Calu3 (cell line): ENCODE measurements around the gene SMAD7. TPM values are rescaled to one million over a fixed set of nuclear protein-coding genes. Genes with fewer than 3 reads are reported as not detected.

ENCODE experiments used
- BruUV-seq: library from RNA; stranded (reverse); fragments of 400-500 nt; replicated peaks from 2 replicates; lab custom pipeline; 2021; lab: Mats Ljungman, UMichigan
- CTCF ChIA-PET: fragments of 300-600 bp; sonication (Branson Sonifier 250); formaldehyde crosslinking; loops from one replicate; lab custom pipeline; 2022; ENCODE audit warnings: antibody characterized with exemption; lab: Charles Lee
- DNase-seq: peaks from one replicate; pipeline ENCODE4 v3.0.0; 2022
- H3K27ac Mint-ChIP-seq: one replicate; pipeline ENCODE4 v1.8.0; 2022; ENCODE audit warnings: mixed read lengths; ENCODE audit not compliant: unreplicated experiment
- H3K27me3 Mint-ChIP-seq: one replicate; pipeline ENCODE4 v1.8.0; 2022; ENCODE audit warnings: mixed read lengths; ENCODE audit not compliant: unreplicated experiment
- H3K36me3 Mint-ChIP-seq: one replicate; pipeline ENCODE4 v1.8.0; 2022; ENCODE audit warnings: mild to moderate bottlenecking, moderate library complexity, mixed read lengths; ENCODE audit not compliant: insufficient read depth, unreplicated experiment
- H3K4me1 Mint-ChIP-seq: one replicate; pipeline ENCODE4 v1.8.0; 2022; ENCODE audit warnings: mild to moderate bottlenecking, low read depth, mixed read lengths; ENCODE audit not compliant: unreplicated experiment
- H3K4me3 Mint-ChIP-seq: one replicate; pipeline ENCODE4 v1.8.0; 2022; ENCODE audit warnings: mild to moderate bottlenecking, low read depth, moderate library complexity, mixed read lengths; ENCODE audit not compliant: unreplicated experiment
- H3K9me3 Mint-ChIP-seq: one replicate; pipeline ENCODE4 v1.8.0; 2022; ENCODE audit warnings: low read depth, mixed read lengths; ENCODE audit not compliant: unreplicated experiment
- CTCF ChIP-seq: fragments of 200-600 bp; IDR thresholded peaks from one replicate; pipeline ENCODE4 v1.8.0; 2022; ENCODE audit warnings: antibody characterized with exemption; ENCODE audit not compliant: unreplicated experiment
- intact Hi-C: fragments of 100-400 bp; cut with micrococcal nuclease; formaldehyde crosslinking; loops from one replicate; pipeline ENCODE4 v1.10.0; 2022; ENCODE audit not compliant: unreplicated experiment
- total RNA-seq: library from RNA; stranded (reverse); gene quantifications from 2 replicates; pipeline ENCODE4 v1.2.3, GENCODE V29; 2022

The SMAD7 gene
- total RNA-seq, 1 experiment from 2014 or later: 13.7 TPM

DNA sequence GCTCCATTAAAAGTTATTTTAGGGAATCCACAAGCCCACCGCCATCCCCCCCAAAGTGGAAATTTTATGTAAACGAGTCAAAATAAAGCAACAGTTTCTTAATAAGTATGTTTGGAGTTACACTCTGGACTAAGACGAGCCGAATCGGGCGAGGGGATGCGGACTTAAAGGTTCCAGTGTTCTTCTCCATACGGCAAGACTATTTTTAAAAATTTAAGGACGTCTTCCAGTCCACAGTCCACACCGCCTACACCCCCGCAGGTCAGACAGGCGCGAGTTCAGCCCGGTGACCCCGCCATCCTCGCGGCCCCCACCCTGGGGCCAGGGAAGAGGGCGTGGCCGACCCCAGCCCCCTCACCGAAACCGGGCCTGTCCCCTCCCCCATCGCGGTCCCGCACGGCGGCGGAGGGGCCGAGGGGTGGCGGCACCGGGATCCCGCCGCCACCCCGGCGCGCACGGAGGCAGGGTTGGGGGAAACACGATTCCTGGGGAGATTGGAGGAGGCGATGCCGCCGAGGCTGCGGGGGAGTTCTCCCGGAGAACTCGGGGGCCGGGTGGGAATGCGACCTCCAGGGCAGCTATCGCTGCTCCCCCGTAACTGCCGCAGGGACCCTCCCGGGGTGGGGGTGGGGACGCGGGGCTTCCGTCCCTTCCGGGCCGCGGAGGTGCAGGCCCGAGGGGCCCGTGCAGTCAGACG is 24.5 kb upstream of the SMAD7 start:
- CTCF ChIA-PET: no interaction called here
- Mint-ChIP-seq H3K9me3 (no peaks in the 10 kb centered on the region), H3K27ac (peak overlapping the region; percentile 50), H3K27me3 (no peaks in the 10 kb centered on the region), H3K4me1 (peaks cover 37% of the 10 kb centered on the region), H3K4me3 (peak overlapping the region; percentile 68), H3K36me3 (peaks cover 22% of the 10 kb centered on the region)
- no TSS peak for BruUV-seq
- TF ChIP-seq CTCF: no peak
- no peak for DNase-seq
- intact Hi-C loops: no loop called here

GRCh38 chr18:48974304-48975119 is 23.7 kb upstream of the SMAD7 start:
- intact Hi-C loops: no loop called here
- Mint-ChIP-seq H3K4me3 (peak overlapping the region; percentile 68), H3K36me3 (peaks cover 22% of the 10 kb centered on the region), H3K4me1 (peaks cover 29% of the 10 kb centered on the region), H3K27ac (peak overlapping the region; percentile 50), H3K9me3 (no peaks in the 10 kb centered on the region), H3K27me3 (no peaks in the 10 kb centered on the region)
- no peak for DNase-seq
- TF ChIP-seq CTCF: no peak
- CTCF ChIA-PET: no interaction called here
- no TSS peak for BruUV-seq

DNA sequence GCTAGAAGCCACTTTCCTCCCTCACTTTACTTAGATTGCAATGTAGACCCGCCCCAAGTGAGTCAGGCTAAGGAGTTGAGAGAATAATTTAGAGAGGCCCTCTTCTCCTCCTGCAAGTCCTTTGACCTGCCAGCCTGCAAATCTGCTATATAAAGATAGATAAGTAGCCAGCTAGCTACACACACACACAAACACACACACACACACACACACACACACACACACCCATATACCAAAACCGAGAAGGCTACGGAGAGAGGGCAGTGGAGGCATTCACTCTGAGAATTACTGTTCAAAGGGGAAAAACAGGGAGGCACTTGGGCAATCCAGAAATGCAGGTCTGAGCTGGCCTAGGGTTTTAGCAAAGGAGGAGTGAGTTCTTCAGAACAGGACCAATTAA is 23.0 kb upstream of the SMAD7 start:
- TF ChIP-seq CTCF: no peak
- DNase-seq: no peak
- intact Hi-C loops: no loop called here
- no peaks in the 10 kb centered on the region for H3K9me3 Mint-ChIP-seq
- no peaks in the 10 kb centered on the region for H3K27me3 Mint-ChIP-seq
- H3K36me3 Mint-ChIP-seq: peaks cover 22% of the 10 kb centered on the region
- peak overlapping the region; percentile 68 for H3K4me3 Mint-ChIP-seq
- peaks cover 23% of the 10 kb centered on the region for H3K4me1 Mint-ChIP-seq
- no peak overlapping the region for H3K27ac Mint-ChIP-seq
- BruUV-seq: no TSS peak
- CTCF ChIA-PET: no interaction called here

DNA sequence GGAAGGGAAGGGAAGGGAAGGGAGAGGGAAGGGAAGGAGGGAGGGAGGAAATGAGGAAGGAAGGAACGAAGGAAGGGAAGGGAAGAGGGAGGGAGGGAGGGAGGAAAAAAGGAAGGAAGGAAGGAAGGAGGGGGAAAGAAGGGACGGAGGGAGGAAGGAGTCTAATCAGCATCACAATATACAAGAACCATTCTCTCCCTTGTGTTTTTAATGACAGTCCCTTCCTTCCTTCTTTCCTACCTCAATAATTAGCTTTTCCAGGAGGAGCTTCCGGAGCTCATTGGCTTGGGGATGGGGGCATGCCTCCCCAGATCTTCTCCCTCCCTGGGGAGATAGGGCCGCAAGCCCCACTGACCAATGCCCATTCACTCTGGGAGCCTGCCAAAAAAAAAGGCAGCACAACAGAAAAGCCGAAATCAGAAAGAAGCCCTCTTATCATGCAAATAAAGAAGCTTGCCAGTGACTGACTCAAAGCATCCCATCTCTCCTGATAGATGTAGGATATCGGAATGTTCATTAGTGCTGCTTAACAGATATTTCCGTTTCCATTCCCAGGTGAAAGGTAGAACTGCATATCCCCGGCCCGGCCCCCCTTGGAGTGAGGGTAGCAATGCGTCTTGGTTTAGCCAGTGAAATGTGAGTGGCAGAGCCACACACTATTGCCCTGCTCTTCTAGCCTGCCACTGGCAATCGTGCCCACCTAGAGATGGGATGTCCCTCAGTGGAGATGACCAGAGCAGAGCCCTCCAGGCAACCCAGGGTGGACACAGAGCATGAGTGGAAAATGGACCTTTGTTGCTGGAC is 17.8 kb upstream of the SMAD7 start:
- H3K27me3 Mint-ChIP-seq: peaks cover 16% of the 10 kb centered on the region
- CTCF ChIA-PET: interaction anchor here (0.6 to 0.7 kb wide), 2 partner anchors 49 to 464 kb away, joined by 5 to 8 read pairs; no protein-coding TSS in a partner anchor
- no peak overlapping the region for H3K4me3 Mint-ChIP-seq
- no TSS peak for BruUV-seq
- no peaks in the 10 kb centered on the region for H3K9me3 Mint-ChIP-seq
- intact Hi-C loops: no loop called here
- TF ChIP-seq CTCF: no peak
- H3K36me3 Mint-ChIP-seq: no peaks in the 10 kb centered on the region
- DNase-seq: no peak
- peaks cover 2% of the 10 kb centered on the region for H3K4me1 Mint-ChIP-seq
- H3K27ac Mint-ChIP-seq: no peak overlapping the region
